MM.1S (cell line): ENCODE results near the gene COA8.

Experiments used
- DNase-seq: peaks from one replicate; pipeline ENCODE4 v3.0.0-alpha.2; 2015
- H2AFZ ChIP-seq: fragments of 300-600 bp; sonication (generic); 2 replicates; pipeline ENCODE4 v1.6.0; 2016; ENCODE audit warnings: antibody characterized with exemption, low read length
- H3F3A ChIP-seq: fragments of 300-600 bp; sonication (generic); 2 replicates; pipeline ENCODE4 v1.6.1; 2016; ENCODE audit warnings: mild to moderate bottlenecking, antibody characterized with exemption, low read length, moderate library complexity, mixed read lengths; ENCODE audit not compliant: insufficient read depth
- H3K27ac ChIP-seq: fragments of 300-600 bp; sonication (generic); 2 replicates; pipeline ENCODE4 v1.5.1; 2016; ENCODE audit warnings: mild to moderate bottlenecking, low read length
- H3K27me3 ChIP-seq: fragments of 300-600 bp; sonication (generic); replicated peaks from 2 replicates; pipeline ENCODE4 v1.6.0; 2016; ENCODE audit warnings: low read length; ENCODE audit not compliant: insufficient read depth
- H3K36me3 ChIP-seq: fragments of 300-600 bp; sonication (generic); replicated peaks from 2 replicates; pipeline ENCODE4 v1.6.1; 2016; ENCODE audit warnings: mild to moderate bottlenecking, low read length, mixed read lengths; ENCODE audit not compliant: insufficient read depth
- H3K4me1 ChIP-seq: fragments of 300-600 bp; sonication (generic); 2 replicates; pipeline ENCODE4 v1.6.1; 2016; ENCODE audit warnings: low read length, mixed read lengths
- H3K4me2 ChIP-seq: fragments of 300-600 bp; sonication (generic); 2 replicates; pipeline ENCODE4 v1.6.0; 2016; ENCODE audit warnings: low read depth, low read length
- H3K4me3 ChIP-seq: fragments of 300-600 bp; sonication (generic); 2 replicates; pipeline ENCODE4 v1.5.1; 2016; ENCODE audit warnings: low read length, mixed read lengths
- H3K79me2 ChIP-seq: fragments of 300-600 bp; sonication (generic); 2 replicates; pipeline ENCODE4 v1.6.1; 2016; ENCODE audit warnings: mixed run types, low read length, mixed read lengths
- H3K9ac ChIP-seq: fragments of 300-600 bp; sonication (generic); 2 replicates; pipeline ENCODE4 v1.6.1; 2016; ENCODE audit warnings: low read length, mixed read lengths
- H3K9me2 ChIP-seq: fragments of 300-600 bp; sonication (generic); replicated peaks from 2 replicates; pipeline ENCODE4 v1.6.1; 2016; ENCODE audit warnings: mild to moderate bottlenecking, low read length, mixed read lengths; ENCODE audit not compliant: insufficient read depth
- H3K9me3 ChIP-seq: fragments of 300-600 bp; sonication (generic); replicated peaks from 2 replicates; pipeline ENCODE4 v1.6.1; 2016; ENCODE audit warnings: mild to moderate bottlenecking, low read length, mixed read lengths; ENCODE audit not compliant: insufficient read depth
- H4K20me1 ChIP-seq: fragments of 300-600 bp; sonication (generic); 2 replicates; pipeline ENCODE4 v1.6.1; 2016; ENCODE audit warnings: mild to moderate bottlenecking, low read length, moderate library complexity, mixed read lengths; ENCODE audit not compliant: insufficient read depth
- EZH2 ChIP-seq: fragments of 300-600 bp; sonication (generic); optimal IDR thresholded peaks from 2 replicates; pipeline ENCODE3; 2017; ENCODE audit warnings: low read depth, mild to moderate bottlenecking, antibody characterized with exemption, low read length, mixed read lengths
- EZH2phosphoT487 ChIP-seq: fragments of 300-600 bp; sonication (generic); IDR thresholded peaks from 2 replicates; pipeline ENCODE4 v1.6.1; 2018; ENCODE audit warnings: antibody characterized with exemption, low read length
- TF ChIP-seq, protein P1 (sequence below): fragments of 300-600 bp; sonication (generic); IDR thresholded peaks from 2 replicates; pipeline ENCODE4 v1.5.1; 2016; ENCODE audit warnings: antibody characterized with exemption, low read length, mixed read lengths

COA8 gene

DNA sequence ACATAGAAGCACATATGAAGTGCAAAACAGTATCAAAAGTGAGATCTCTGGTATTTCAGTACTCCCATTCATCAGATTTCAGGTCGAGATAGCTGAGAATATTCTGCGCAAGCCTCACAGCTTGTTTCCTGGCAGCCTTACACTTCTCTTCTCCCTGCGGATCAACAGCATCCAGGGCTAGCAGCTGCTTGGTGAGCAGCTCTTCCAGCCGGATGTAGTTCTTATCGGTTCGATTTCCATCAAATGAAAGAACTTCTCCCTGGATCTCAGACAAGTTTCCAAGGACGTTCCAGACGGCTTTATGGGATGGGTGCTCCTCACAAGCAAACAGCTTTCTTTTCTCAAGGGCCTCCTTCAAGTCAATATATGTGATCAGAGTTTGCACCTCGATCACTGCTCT is 3.0 kb upstream of the COA8 start:
- TF ChIP-seq, protein P1, sequence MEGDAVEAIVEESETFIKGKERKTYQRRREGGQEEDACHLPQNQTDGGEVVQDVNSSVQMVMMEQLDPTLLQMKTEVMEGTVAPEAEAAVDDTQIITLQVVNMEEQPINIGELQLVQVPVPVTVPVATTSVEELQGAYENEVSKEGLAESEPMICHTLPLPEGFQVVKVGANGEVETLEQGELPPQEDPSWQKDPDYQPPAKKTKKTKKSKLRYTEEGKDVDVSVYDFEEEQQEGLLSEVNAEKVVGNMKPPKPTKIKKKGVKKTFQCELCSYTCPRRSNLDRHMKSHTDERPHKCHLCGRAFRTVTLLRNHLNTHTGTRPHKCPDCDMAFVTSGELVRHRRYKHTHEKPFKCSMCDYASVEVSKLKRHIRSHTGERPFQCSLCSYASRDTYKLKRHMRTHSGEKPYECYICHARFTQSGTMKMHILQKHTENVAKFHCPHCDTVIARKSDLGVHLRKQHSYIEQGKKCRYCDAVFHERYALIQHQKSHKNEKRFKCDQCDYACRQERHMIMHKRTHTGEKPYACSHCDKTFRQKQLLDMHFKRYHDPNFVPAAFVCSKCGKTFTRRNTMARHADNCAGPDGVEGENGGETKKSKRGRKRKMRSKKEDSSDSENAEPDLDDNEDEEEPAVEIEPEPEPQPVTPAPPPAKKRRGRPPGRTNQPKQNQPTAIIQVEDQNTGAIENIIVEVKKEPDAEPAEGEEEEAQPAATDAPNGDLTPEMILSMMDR, result no peak
- no peak for TF ChIP-seq EZH2
- TF ChIP-seq EZH2phosphoT487, result no peak
- H3F3A ChIP-seq, result no peaks in the 10 kb centered on the region
- H3K4me3 ChIP-seq, result no peak overlapping the region
- H3K9ac ChIP-seq, result no peak overlapping the region
- no peaks in the 10 kb centered on the region for H3K9me3 ChIP-seq
- no peak overlapping the region for H2AFZ ChIP-seq
- no peaks in the 10 kb centered on the region for H3K4me1 ChIP-seq
- DNase-seq, result no peak
- H3K9me2 ChIP-seq, result no peaks in the 10 kb centered on the region
- 0 out of 2 replicates have a peak, but pooled peaks cover 3% of the 10 kb centered on the region for H4K20me1 ChIP-seq
- no peaks in the 10 kb centered on the region for H3K36me3 ChIP-seq
- peaks cover 66% of the 10 kb centered on the region for H3K79me2 ChIP-seq
- no peak overlapping the region for H3K4me2 ChIP-seq
- H3K27ac ChIP-seq, result no peak overlapping the region
- no peaks in the 10 kb centered on the region for H3K27me3 ChIP-seq

DNA sequence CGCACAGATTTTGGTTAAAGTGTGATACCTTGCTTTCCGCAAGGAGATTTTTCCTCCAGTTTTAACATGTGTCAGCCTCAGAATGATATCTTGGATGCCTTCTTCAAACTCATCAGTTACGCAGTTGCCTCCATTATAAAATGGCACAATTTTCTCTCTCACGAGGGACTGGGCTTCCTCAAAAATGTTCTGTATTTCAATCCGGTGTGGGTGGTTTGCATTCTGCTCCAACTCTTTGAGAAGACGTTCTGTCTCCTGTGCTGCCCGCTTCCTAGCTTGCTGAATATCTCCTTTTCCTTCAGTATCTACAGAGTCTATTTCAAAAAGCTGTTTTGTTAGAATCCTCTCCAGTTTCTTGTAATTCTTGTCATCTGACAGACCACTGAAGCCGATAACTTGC is 2.1 kb upstream of the COA8 start:
- Histone ChIP-seq H3K9me2 (no peaks in the 10 kb centered on the region), H3K27me3 (no peaks in the 10 kb centered on the region), H3K9ac (no peak overlapping the region), H4K20me1 (0 out of 2 replicates have a peak, but pooled peaks cover 3% of the 10 kb centered on the region), H3F3A (no peaks in the 10 kb centered on the region), H3K79me2 (peaks cover 67% of the 10 kb centered on the region), H3K4me1 (no peaks in the 10 kb centered on the region), H3K27ac (no peak overlapping the region), H2AFZ (no peak overlapping the region), H3K4me3 (no peak overlapping the region), H3K9me3 (no peaks in the 10 kb centered on the region), H3K36me3 (no peaks in the 10 kb centered on the region), H3K4me2 (peak overlapping the region; percentile 53; the same call in 1 of the 2 replicates)
- TF ChIP-seq, protein P1, result no peak
- TF ChIP-seq EZH2phosphoT487, result no peak
- no peak for TF ChIP-seq EZH2
- no peak for DNase-seq

DNA sequence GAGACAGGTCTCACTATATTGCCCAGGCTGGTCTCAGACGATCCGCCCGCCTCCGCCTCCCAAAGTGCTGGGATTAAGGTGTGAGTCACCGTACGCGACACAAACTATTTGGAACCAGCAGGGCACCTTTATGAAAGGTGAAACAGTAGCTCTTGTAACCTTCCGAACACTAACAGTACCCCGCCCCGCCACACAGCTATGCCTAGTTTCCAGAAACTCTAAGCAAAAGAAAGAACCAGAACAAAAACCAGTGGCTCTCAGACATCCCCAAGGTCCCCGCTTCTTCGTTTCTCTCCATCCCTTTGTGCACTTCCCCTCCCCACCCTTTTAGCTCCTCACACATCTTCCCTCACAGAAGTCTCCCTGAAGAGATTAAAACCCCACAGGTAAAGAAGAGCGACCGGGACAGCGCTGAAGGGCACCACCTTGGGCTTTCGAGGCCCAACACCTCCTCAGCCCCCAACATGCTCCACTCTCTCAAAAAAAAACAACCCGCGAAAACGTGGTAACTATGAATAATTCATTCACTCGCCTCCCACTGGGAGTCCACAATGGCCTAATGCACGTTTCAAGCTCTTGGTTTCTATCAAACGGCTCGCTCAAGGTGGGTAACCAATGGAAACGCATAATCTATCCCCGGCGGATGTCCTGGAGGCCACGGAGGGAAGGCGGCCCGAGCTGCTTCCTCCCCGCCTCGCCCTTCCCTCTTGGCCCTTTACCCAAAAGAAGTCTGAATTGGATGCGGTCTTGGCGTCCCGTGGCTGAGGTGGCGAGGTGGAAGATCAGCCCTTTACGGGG is 1.2 kb upstream of the COA8 start:
- Histone ChIP-seq H3K27ac (peak overlapping the region; percentile 66; the same call in 1 of the 2 replicates), H3K4me2 (peak overlapping the region; percentile 53), H3K4me1 (no peaks in the 10 kb centered on the region), H3F3A (no peaks in the 10 kb centered on the region), H3K9me2 (no peaks in the 10 kb centered on the region), H2AFZ (peak overlapping the region; percentile 45), H3K9me3 (no peaks in the 10 kb centered on the region), H3K79me2 (peaks cover 75% of the 10 kb centered on the region), H4K20me1 (0 out of 2 replicates have a peak, but pooled peaks cover 3% of the 10 kb centered on the region), H3K27me3 (no peaks in the 10 kb centered on the region), H3K36me3 (no peaks in the 10 kb centered on the region), H3K4me3 (peak overlapping the region; percentile 89), H3K9ac (peak overlapping the region; percentile 75)
- peak; percentile 16 for DNase-seq
- TF ChIP-seq EZH2phosphoT487 (no peak), EZH2 (no peak)
- TF ChIP-seq, protein P1, result no peak
